Measurements from ENCODE around the gene MALT1.
"Not testable (repeated sequence)": the region's sequence is repeated elsewhere in the genome, so short reads cannot be mapped to it uniquely, and the experiment has no call there.

The MALT1 gene

DNA sequence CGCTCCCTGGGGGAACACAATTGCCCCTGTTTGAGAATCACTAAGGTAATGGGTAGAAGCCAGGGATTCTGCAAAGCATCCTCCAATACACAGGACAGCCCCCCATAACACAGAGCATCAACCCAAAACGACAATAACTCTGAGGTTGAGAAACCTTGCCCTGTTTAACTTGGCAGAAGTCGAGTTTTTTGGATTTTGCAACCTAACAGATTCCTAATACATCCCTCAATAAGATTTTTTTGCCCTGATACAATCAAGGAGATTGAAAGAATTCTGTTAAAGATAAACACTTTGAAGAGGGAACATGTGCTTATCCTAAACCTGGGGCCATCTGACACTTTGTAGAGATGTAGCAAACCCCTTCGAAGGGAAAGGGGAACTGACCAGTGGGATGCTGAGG lies 100.9 kb downstream of the MALT1 start:
- no peak for DNase-seq (ENCODE audit: low spot score)

DNA sequence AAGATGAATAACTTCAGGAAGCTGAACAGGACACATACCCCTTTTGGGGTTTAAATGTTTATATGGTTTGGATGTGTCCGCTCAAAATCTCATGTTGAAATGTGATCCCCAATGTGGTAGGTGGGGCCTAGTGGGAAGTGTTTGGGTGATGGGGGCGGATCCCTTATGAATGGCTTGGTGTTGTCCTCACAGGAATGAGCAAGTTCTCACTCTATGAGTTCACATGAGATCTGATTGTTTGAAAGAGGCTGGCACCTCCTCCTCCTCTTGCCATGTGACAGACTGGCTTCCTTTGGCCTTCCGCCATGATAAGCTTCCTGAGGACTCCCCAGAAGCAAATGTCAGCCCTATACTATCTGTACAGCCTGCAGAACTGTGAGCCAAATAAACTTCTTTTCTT lies 104.8 kb downstream of the MALT1 start:
- no peak for DNase-seq (ENCODE audit: low spot score)

DNA sequence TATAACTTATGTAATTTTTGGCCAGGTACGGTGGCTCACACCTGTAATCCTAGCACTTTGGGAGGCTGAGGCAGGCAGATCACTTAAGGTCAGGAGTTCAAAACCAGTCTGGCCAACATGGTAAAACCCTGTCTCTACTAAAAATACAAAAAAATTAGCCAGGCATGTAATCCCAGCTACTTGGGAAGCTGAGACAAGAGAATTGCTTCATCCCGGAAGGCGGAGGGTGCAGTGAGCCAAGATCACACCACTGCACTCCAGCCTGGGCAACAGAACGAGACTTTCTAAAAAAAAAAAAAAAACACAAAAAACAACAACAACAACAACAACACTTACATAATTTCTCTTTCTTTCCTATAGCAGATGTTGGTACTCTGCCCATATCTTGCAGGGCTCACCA lies 105.3 kb downstream of the MALT1 start:
- DNase-seq (ENCODE audit: low spot score): not testable (repeated sequence)

GRCh38 chr18:58777471-58777870 lies 106.2 kb downstream of the MALT1 start:
- DNase-seq (ENCODE audit: low spot score): no peak

DNA sequence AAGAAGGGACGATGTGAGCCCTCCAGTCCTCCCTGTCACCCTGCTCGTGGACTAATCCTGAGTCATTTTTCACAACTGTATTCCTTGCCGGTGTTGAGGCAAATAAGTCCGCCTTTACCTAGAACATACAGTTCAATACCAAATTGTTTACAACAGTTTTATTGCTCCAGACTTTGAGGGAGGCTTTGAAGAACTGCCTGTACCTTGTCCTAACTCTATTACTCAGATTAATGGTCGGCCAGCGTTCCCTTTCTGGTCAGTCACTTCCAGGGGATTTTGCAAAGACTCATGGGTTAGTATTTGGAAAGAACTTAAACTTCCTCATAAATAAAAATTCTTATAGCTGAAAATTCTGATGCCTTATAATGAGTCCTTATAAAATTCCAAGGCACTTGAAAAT lies 108.3 kb downstream of the MALT1 start:
- DNase-seq (ENCODE audit: low spot score): no peak

DNA sequence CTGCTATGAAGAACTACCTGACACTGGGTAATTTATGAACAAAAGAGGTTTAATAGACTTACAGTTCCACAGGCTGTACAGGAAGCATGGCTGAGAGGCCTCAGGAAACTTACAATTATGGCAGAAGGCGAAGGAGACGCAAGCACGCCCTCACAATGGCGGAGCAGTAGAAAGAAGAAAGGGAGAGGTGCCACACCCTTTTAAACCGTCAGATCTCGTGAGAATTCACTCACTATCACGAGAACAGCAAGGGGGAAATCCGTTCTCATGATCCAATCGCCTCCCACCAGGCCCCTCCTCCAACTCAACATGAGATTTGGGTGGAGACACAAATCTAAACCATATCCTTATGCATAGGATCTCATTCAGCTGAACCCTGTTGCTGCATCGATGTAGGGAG lies 108.8 kb downstream of the MALT1 start:
- DNase-seq (ENCODE audit: low spot score): no peak

DNA sequence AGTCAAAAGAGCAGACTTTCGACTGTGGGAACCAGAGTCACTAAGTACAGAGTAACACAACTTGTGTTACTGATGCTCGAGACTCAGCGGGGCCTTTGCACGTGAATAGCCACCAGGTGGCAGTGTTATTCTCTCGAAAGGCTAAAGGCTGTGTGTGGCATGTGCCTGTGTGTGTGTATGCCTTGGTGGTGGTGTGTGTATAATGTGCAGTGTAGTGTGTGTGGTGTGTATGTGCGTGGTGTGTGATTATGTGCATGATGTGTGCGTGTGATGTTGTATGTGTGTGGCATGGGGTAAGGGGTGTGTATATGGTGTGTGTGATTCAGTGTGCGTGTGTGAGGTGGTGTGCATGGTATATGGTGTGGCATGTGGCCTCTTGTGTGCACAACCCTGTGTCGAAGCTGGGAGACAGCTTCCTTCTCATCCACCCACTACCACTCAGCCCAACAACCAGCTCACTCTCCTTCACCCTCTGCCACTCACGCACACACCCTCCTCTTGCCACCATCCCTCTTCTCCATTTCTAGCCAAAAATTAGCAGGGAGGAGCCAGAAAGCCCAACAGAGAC lies 110.4 kb downstream of the MALT1 start:
- DNase-seq (ENCODE audit: low spot score): peak; percentile 92

DNA sequence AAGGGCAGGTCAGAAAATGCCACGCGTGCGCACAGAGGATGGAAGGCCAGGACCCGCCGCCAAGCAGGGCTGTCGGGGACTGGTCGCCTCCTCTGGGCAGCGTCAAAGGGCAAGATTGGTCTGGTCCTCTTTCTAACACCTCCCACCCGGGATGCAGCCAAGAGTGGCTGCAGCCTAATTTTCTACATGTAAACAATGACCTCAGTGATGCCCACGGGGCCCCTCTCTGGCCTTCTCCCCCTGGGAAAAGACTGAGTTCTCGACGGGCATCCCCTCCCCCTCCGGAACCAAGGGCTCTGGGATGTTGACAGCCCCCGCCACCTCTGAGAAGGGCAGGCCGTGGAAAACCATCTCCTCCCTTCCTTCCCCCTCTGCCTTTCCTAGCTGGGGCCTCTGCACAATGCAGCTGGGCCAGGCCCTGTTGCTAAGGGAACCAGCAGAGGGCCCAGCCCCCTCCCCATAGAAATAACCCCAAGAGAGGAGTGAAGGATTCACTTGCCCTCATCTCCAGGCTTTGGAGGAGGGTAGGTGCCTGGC lies 113.4 kb downstream of the MALT1 start:
- no peak for DNase-seq (ENCODE audit: low spot score)

DNA sequence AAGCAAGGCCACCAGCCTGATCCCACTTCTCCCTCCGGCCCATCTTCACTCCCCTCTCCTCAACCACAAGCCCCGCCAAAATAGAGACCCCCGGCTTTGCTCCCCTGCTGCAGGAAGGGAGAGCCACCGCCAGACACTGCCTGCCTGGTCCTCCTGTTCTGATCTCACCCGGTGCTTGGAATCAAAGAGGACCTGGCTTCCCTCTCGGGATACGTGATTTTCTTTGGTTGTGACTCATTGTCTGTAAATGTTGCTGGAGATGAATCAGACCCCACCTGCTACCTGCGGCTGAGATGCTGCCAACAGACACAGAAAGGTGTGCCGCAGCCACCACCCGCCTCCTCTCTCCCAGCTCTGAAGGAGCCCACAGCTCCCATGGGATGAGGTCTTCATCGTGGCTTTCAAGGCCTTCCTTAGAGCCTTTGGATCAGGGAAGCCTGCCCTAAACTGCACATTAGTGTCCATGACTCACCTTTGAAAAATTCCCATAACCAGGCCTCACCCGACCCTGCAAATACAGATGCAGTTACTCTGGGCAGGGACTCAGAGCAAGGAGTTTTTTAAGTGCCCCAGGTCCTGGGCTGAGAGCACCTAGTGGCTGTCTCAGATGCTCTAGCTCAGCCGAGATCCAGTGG lies 114.0 kb downstream of the MALT1 start:
- DNase-seq (ENCODE audit: low spot score): no peak

GRCh38 chr18:58785870-58786269 lies 114.6 kb downstream of the MALT1 start:
- DNase-seq (ENCODE audit: low spot score): no peak

GRCh38 chr18:58787536-58788149 lies 116.4 kb downstream of the MALT1 start:
- DNase-seq (ENCODE audit: low spot score): peak; percentile 47

DNA sequence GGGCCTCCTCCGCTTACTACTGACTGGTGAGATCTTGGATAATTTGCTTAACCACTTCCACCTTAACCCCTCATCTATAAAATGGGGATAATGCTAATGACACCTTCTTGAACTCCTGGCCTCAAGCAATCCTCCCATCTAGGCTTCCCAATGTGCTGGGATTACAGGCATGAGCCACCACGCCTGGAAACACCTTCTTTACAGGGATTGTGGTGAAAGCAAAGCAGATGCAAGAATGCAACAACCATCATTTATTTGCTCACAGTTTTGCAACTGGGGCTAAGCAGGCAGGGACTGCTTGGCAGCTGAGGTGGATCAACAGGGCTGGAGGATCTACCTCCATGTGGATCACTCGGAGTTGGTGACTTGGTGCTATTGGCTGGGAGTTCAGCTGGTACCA lies 117.2 kb downstream of the MALT1 start:
- no peak for DNase-seq (ENCODE audit: low spot score)

DNA sequence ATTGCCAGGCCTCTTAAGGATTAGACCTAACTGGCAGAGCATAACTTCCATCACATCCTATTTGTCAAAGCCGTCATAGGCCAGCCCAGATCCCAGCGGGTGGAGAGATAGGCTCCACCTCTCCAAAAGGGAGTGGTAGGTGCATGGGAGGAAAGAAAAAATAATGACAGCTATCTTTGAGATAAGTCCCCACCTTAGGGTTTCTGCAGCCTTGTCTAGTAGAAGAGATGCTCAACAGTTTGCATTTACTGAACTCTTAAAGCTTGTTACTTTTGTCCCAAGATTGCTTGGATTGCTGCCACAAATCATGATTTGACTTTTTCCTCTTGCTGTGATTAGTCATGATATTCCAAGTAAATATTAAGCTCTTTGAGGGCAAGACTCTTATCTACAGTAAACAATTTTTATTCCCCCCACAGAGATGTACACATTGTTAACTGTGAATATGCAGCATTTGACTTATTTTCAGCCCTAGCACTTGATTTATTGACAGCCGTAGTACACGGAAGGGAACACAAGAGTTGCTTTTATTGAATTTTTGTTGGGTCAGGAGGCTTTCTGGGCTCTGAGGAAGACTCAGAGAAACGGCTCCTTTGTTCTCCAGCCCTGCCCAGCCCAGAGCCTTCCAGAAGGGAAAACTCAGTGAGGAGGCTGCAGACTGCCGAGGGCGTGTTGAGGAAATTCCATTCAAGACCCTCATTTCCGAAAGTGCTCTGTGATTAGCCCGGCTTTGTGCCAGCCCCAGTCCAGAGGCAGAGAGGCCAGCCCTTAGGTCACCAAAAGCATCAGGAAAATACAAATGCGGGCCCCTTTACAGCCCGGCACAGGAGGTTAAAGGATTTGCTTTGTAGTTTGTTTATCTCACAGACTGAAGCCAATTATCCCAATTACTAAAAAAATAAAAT lies 118.0 kb downstream of the MALT1 start:
- DNase-seq (ENCODE audit: low spot score): peak; percentile 92

DNA sequence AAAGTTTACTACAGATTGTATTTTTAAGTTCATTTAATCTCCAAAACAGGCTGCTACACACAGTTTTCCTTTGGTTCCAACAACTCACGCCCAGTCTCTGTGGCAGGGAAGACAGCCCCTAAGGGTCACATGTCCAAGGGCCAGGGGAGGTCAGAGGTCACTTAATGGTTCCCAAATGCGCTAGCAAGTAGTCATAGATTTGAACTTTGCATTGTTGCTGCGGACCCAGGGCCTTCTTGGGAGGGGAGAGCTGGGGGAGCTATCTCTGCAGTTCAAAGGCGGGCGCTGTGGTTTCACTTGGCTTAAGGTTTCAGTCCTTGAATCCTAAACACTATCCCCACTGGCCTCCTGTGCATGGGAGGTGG lies 118.6 kb downstream of the MALT1 start:
- DNase-seq (ENCODE audit: low spot score): no peak

GRCh38 chr18:58792086-58792485 lies 120.8 kb downstream of the MALT1 start:
- no peak for DNase-seq (ENCODE audit: low spot score)

DNA sequence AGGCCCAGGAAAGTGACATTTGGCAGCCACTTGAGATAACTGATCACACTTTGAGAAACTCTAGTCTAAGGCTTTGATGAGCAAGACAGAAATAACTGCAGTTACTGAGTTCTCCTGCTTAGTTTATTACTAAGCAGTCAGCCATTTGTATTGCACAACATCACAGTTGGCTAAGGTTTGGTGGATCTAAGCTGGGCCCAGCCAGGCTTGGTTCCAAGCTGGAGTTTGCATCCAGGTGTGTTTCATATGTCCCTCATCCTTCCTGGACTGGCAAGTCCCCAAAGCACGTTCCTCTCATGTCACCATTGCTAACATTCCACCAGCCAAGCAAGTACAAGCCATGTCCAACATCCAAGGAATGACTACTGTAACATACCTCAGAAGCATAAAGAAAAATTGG lies 122.1 kb downstream of the MALT1 start:
- DNase-seq (ENCODE audit: low spot score): no peak

- DNase-seq (ENCODE audit: low spot score): no peak
These were observed 125.0 kb downstream of the MALT1 start for GRCh38 chr18:58796220-58796619.

- no peak for DNase-seq (ENCODE audit: low spot score)
These were observed 129.3 kb downstream of the MALT1 start for GRCh38 chr18:58800582-58800981.

DNA sequence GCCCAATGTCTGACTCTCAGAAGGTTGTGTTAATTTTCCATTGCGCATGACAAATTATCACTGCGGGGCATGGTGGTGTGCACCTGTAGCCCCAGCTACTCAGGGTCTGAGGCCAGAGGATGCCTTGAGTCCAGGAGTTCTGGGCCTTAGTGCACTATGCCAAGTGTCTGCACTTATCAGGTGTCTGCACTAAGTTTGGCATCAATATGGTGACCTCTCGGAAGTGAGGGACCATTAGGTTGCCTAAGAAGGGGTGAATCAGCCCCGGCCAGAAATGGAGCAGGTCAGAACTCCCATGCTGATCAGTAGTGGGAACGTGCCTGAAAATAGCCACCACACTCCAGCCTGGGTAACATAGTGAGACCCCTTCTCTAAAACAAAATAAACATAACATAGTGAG lies 131.7 kb downstream of the MALT1 start:
- DNase-seq (ENCODE audit: low spot score): no peak

DNA sequence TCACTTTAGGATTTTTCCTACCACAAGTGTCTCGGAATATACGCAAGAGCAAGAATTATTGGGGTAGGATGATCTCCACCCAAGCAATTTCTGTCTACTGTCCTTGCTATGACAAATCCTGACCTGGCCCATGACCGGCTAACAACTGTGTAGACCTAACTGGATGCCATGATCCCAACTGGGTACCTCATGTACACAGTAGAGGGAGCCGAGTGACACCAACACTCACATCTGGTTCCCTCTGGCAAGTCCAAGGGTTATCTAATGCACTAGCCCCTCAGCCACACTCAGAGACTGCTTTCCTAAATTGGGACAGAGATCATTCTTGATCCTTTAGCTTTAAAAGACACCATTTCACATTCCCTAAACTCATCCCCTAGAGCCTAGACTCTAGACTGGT lies 132.7 kb downstream of the MALT1 start:
- DNase-seq (ENCODE audit: low spot score): no peak

Measured in pons (tissue), 1 donor.